ENCODE data around the gene C1S. TPM values are rescaled to one million over a fixed set of nuclear protein-coding genes. Genes with fewer than 3 reads are reported as not detected.

The C1S gene
- total and polyA plus RNA-seq, 2 experiments from 2014 or later = 195 to 200 TPM

DNA sequence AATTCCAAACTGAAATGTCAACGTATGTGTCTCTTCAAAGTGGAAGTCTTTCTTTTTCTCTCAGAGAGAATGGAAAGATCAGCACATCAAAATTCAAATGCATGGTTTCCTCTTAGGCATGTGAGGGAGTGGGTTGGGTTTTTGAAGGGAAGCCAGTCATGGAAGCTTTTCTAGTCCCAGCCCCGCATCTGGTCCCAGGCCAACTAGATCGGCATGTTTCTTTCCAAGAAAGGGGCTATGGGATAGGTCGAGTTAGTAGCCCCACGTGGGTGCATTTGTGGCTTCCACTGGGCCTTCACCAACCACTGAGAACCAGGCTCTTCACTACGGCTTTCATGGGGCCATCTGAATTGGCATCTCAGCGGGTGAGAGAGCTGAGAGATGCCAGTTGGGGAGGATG lies 6.6 kb downstream of the C1S start:
- in situ Hi-C loops (cut with MboI) = no loop called here
- 77 to 84% methylated on average over 7 of the region's 7 CpGs for WGBS, 2 experiments (ENCODE audit: low coverage in 1 of 2, low lambda C conversion rate in 2 of 2, missing lambda C conversion rate in 2 of 2)
- H3K9me2 ChIP-seq (ENCODE audit: insufficient read depth) = no peaks in the 10 kb centered on the region

DNA sequence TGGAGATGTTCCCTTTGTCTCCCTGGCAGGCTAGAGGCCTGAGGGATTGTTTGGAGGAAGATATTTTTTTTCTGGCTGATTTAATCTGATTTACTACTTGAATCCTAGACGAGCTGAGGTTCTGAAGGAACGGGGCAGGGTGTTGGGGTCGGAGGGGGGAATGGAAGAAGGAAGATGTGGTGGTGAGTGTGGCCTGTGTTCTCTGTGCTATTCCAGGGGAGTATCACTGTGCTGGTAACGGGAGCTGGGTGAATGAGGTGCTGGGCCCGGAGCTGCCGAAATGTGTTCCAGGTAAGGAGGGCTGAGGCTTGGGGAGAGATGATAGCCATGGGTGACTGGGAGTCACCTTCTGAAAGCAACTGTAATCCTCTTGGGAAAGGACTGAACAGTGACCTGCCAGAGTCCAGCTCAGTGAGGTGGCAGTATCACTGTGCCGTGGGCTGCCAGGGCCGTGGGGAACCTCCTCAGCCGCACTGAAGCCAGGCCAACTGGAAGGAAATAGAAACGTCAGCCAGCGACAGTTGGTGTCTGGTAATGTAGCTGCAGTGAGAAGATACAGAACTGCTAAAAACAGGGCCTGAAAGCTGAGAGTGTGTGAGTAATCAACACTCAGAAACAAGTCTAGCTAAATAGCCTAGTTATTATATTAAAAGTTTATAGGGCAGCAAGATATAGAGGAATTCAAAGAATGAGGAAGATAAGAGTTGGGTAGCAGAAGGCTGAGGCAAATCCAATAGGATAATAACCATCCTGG lies 7.9 kb downstream of the C1S start:
- WGBS, 2 experiments (ENCODE audit: low coverage in 1 of 2, low lambda C conversion rate in 2 of 2, missing lambda C conversion rate in 2 of 2) = 68 to 70% methylated on average over 11 of the region's 11 CpGs
- Histone ChIP-seq H3K4me2 (ENCODE audit: unreplicated experiment) (no peak overlapping the region), H4K20me1 (ENCODE audit: insufficient read depth) (no peaks in the 10 kb centered on the region), H3K9ac (no peak overlapping the region), H3K4me1 (ENCODE audit: insufficient read depth) (no peaks in the 10 kb centered on the region; the same call in 1 of the 2 replicates), H3K79me2 (ENCODE audit: insufficient read depth) (no peaks in the 10 kb centered on the region), H3K9me3 (ENCODE audit: low read depth) (no peaks in the 10 kb centered on the region), H3K27ac (no peak overlapping the region), H3K9me2 (ENCODE audit: insufficient read depth) (no peaks in the 10 kb centered on the region), H3K4me3 (no peak overlapping the region), H3K36me3 (ENCODE audit: low read depth) (peaks cover 19% of the 10 kb centered on the region), H3K27me3 (replicated peaks; ENCODE audit: insufficient read depth) (no peaks in the 10 kb centered on the region), H3F3A (ENCODE audit: insufficient read depth) (no peaks in the 10 kb centered on the region), H2AFZ (no peak overlapping the region)
- TF ChIP-seq EZH2phosphoT487 (IDR thresholded peaks at IDR 0.05; ENCODE audit: insufficient read depth, low read depth) (no peak), EZH2 (IDR thresholded peaks at IDR 0.05; ENCODE audit: insufficient read depth, poor library complexity, severe bottlenecking) (no peak)
- DNase-seq = no peak
- in situ Hi-C loops (cut with MboI) = no loop called here

More for the DNA sequence above, 6.6 kb downstream of the C1S start:
- no peak overlapping the region for H3K9ac ChIP-seq
- H4K20me1 ChIP-seq (ENCODE audit: insufficient read depth) = no peaks in the 10 kb centered on the region
- TF ChIP-seq EZH2 (IDR thresholded peaks at IDR 0.05; ENCODE audit: insufficient read depth, poor library complexity, severe bottlenecking) (no peak), EZH2phosphoT487 (IDR thresholded peaks at IDR 0.05; ENCODE audit: insufficient read depth, low read depth) (no peak)
- H3F3A ChIP-seq (ENCODE audit: insufficient read depth) = no peaks in the 10 kb centered on the region
- H3K4me3 ChIP-seq = no peak overlapping the region
- no peaks in the 10 kb centered on the region for H3K27me3 ChIP-seq (replicated peaks; ENCODE audit: insufficient read depth)
- no peak overlapping the region for H3K27ac ChIP-seq
- no peak for DNase-seq
- no peaks in the 10 kb centered on the region for H3K9me3 ChIP-seq (ENCODE audit: low read depth)
- no peaks in the 10 kb centered on the region for H3K79me2 ChIP-seq (ENCODE audit: insufficient read depth)
- H3K4me1 ChIP-seq (ENCODE audit: insufficient read depth) = no peaks in the 10 kb centered on the region; the same call in 1 of the 2 replicates
- no peak overlapping the region for H2AFZ ChIP-seq
- peaks cover 25% of the 10 kb centered on the region for H3K36me3 ChIP-seq (ENCODE audit: low read depth)
- H3K4me2 ChIP-seq (ENCODE audit: unreplicated experiment) = no peak overlapping the region

DNA sequence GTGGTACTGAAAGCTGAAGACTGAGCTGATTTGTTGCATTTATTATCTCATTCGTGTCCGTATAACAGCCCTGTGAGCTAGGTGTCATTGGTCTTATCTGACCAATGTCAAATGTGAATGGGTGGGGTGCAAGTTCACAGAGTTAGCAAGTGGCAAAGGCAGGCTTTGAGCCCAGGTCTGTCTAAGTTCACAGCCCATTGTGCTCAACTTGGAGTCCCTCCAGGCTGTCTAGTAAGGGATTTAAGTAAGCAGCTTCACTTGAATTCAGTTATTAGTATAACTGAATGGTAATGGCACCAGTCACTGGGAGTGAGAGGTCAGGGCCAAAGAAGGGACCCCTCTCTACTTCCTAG lies 8.5 kb downstream of the C1S start:
- in situ Hi-C loops (cut with MboI) = no loop called here
- no peak for TF ChIP-seq EZH2 (IDR thresholded peaks at IDR 0.05; ENCODE audit: insufficient read depth, poor library complexity, severe bottlenecking)
- WGBS, 2 experiments (ENCODE audit: low coverage in 1 of 2, low lambda C conversion rate in 2 of 2, missing lambda C conversion rate in 2 of 2) = 93 to 100% methylated on average over 2 of the region's 2 CpGs
- Histone ChIP-seq H3K4me1 (ENCODE audit: insufficient read depth) (no peaks in the 10 kb centered on the region; the same call in 1 of the 2 replicates), H3K9ac (no peak overlapping the region), H2AFZ (no peak overlapping the region), H3K27me3 (replicated peaks; ENCODE audit: insufficient read depth) (no peaks in the 10 kb centered on the region), H3K9me3 (ENCODE audit: low read depth) (no peaks in the 10 kb centered on the region), H3K4me3 (no peak overlapping the region), H3F3A (ENCODE audit: insufficient read depth) (no peaks in the 10 kb centered on the region), H3K36me3 (ENCODE audit: low read depth) (peaks cover 18% of the 10 kb centered on the region), H3K4me2 (ENCODE audit: unreplicated experiment) (no peak overlapping the region), H3K27ac (no peak overlapping the region), H3K79me2 (ENCODE audit: insufficient read depth) (no peaks in the 10 kb centered on the region), H4K20me1 (ENCODE audit: insufficient read depth) (no peaks in the 10 kb centered on the region), H3K9me2 (ENCODE audit: insufficient read depth) (no peaks in the 10 kb centered on the region)
- DNase-seq = no peak

DNA sequence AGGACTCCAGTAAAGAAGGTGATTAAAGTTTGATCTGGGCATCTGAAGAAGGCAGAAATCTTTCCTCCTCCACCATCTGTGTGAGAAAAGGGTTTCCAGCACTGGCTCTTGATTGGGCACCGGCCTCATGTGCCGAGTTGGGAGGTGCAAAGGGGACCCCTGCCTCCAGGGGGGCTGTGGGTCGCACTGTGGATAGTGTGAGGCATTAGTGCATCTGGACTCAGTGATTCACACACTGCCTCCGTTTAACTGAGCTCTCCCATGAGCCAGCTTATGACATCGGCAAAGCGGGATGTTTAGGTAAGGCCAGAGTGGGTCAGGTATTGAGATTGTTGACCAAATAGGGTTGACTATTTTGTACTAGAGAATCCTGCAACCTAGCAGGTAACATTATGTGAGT lies 8.9 kb downstream of the C1S start:
- TF ChIP-seq EZH2 (IDR thresholded peaks at IDR 0.05; ENCODE audit: insufficient read depth, poor library complexity, severe bottlenecking) (no peak), EZH2phosphoT487 (IDR thresholded peaks at IDR 0.05; ENCODE audit: insufficient read depth, low read depth) (no peak)
- H3K27me3 ChIP-seq (replicated peaks; ENCODE audit: insufficient read depth) = no peaks in the 10 kb centered on the region
- peaks cover 18% of the 10 kb centered on the region for H3K36me3 ChIP-seq (ENCODE audit: low read depth)
- no peak for DNase-seq
- 72 to 77% methylated on average over 6 of the region's 6 CpGs for WGBS, 2 experiments (ENCODE audit: low coverage in 1 of 2, low lambda C conversion rate in 2 of 2, missing lambda C conversion rate in 2 of 2)
- H3K4me3 ChIP-seq = no peak overlapping the region
- no peaks in the 10 kb centered on the region for H3K79me2 ChIP-seq (ENCODE audit: insufficient read depth)
- no peaks in the 10 kb centered on the region for H4K20me1 ChIP-seq (ENCODE audit: insufficient read depth)
- no peaks in the 10 kb centered on the region; the same call in 1 of the 2 replicates for H3K4me1 ChIP-seq (ENCODE audit: insufficient read depth)
- H3K9ac ChIP-seq = no peak overlapping the region
- no peak overlapping the region for H3K4me2 ChIP-seq (ENCODE audit: unreplicated experiment)
- no peak overlapping the region for H3K27ac ChIP-seq
- H2AFZ ChIP-seq = no peak overlapping the region
- H3K9me2 ChIP-seq (ENCODE audit: insufficient read depth) = no peaks in the 10 kb centered on the region
- H3K9me3 ChIP-seq (ENCODE audit: low read depth) = no peaks in the 10 kb centered on the region
- in situ Hi-C loops (cut with MboI) = no loop called here
- H3F3A ChIP-seq (ENCODE audit: insufficient read depth) = no peaks in the 10 kb centered on the region
